Measurements from ENCODE around the gene FHOD3. TPM values are rescaled to one million over a fixed set of nuclear protein-coding genes. Genes with fewer than 3 reads are reported as not detected.

FHOD3 gene
- total RNA-seq, 2 donors from 2014 or later, result 2.8 to 3.1 TPM

- Histone ChIP-seq H3K27ac (ENCODE audit: low read depth, low read length) (no peak overlapping the region), H3K36me3 (ENCODE audit: control insufficient read depth, insufficient read depth, low read length) (no peaks in the 10 kb centered on the region), H3K9ac (ENCODE audit: extremely low read depth, low read length, poor library complexity, severe bottlenecking) (no peak overlapping the region), H3K27me3 (ENCODE audit: control insufficient read depth, insufficient read depth, low read length, poor library complexity, severe bottlenecking) (no peaks in the 10 kb centered on the region), H3K4me1 (ENCODE audit: control insufficient read depth, insufficient read depth, low read length) (no peaks in the 10 kb centered on the region), H3K9me3 (ENCODE audit: control insufficient read depth, low read length) (no peaks in the 10 kb centered on the region), H3K4me3 (ENCODE audit: low read length) (no peak overlapping the region)
- TF ChIP-seq CTCF (conservative IDR thresholded peaks at IDR 0.05), result no peak
- H3K36me3 Mint-ChIP-seq (ENCODE audit: low read depth), result no peaks in the 10 kb centered on the region
- no peak overlapping the region for H3K27ac Mint-ChIP-seq
- no peaks in the 10 kb centered on the region for H3K4me1 Mint-ChIP-seq
- peak; percentile 17 for DNase-seq
- H3K9me3 Mint-ChIP-seq, result peaks cover 13% of the 10 kb centered on the region
- WGBS, 2 experiments (ENCODE audit: insufficient coverage in 1 of 2, insufficient read length in 1 of 2), result 100% methylated on average over 1 of the region's 1 CpG; no CpG with 5 or more reads in 1 of the 2 experiments
- H3K27me3 Mint-ChIP-seq (ENCODE audit: insufficient read depth), result peaks cover 10% of the 10 kb centered on the region
- no peak overlapping the region for H3K4me3 Mint-ChIP-seq
Observed at GRCh38 chr18:36322408-36322728, 24.9 kb downstream of the FHOD3 start.

GRCh38 chr18:36322734-36323133 lies 25.2 kb downstream of the FHOD3 start:
- no peak for DNase-seq
- no peak for TF ChIP-seq CTCF (conservative IDR thresholded peaks at IDR 0.05)
- no peak overlapping the region for H3K9ac ChIP-seq (ENCODE audit: extremely low read depth, low read length, poor library complexity, severe bottlenecking)
- WGBS, 2 experiments (ENCODE audit: insufficient coverage in 1 of 2, insufficient read length in 1 of 2), result 90 to 92% methylated on average over 4 of the region's 4 CpGs
- no peak overlapping the region for H3K27ac ChIP-seq (ENCODE audit: low read depth, low read length)
- no peaks in the 10 kb centered on the region for H3K36me3 Mint-ChIP-seq (ENCODE audit: low read depth)
- no peaks in the 10 kb centered on the region for H3K4me1 Mint-ChIP-seq
- no peaks in the 10 kb centered on the region for H3K27me3 ChIP-seq (ENCODE audit: control insufficient read depth, insufficient read depth, low read length, poor library complexity, severe bottlenecking)
- no peak overlapping the region for H3K4me3 Mint-ChIP-seq
- no peaks in the 10 kb centered on the region for H3K36me3 ChIP-seq (ENCODE audit: control insufficient read depth, insufficient read depth, low read length)
- no peaks in the 10 kb centered on the region for H3K4me1 ChIP-seq (ENCODE audit: control insufficient read depth, insufficient read depth, low read length)
- peaks cover 10% of the 10 kb centered on the region for H3K9me3 Mint-ChIP-seq
- peaks cover 10% of the 10 kb centered on the region for H3K27me3 Mint-ChIP-seq (ENCODE audit: insufficient read depth)
- H3K27ac Mint-ChIP-seq, result no peak overlapping the region
- no peak overlapping the region for H3K4me3 ChIP-seq (ENCODE audit: low read length)
- H3K9me3 ChIP-seq (ENCODE audit: control insufficient read depth, low read length), result no peaks in the 10 kb centered on the region

GRCh38 chr18:36323421-36323820 lies 25.9 kb downstream of the FHOD3 start:
- peak; percentile 24 for DNase-seq
- Histone ChIP-seq H3K9ac (ENCODE audit: extremely low read depth, low read length, poor library complexity, severe bottlenecking) (no peak overlapping the region), H3K9me3 (ENCODE audit: control insufficient read depth, low read length) (no peaks in the 10 kb centered on the region), H3K36me3 (ENCODE audit: control insufficient read depth, insufficient read depth, low read length) (no peaks in the 10 kb centered on the region), H3K27me3 (ENCODE audit: control insufficient read depth, insufficient read depth, low read length, poor library complexity, severe bottlenecking) (no peaks in the 10 kb centered on the region), H3K4me1 (ENCODE audit: control insufficient read depth, insufficient read depth, low read length) (no peaks in the 10 kb centered on the region), H3K27ac (ENCODE audit: low read depth, low read length) (no peak overlapping the region), H3K4me3 (ENCODE audit: low read length) (no peak overlapping the region)
- TF ChIP-seq CTCF (conservative IDR thresholded peaks at IDR 0.05), result no peak
- WGBS, 2 experiments (ENCODE audit: insufficient coverage in 1 of 2, insufficient read length in 1 of 2), result 80 to 92% methylated on average over 1 of the region's 1 CpG
- no peaks in the 10 kb centered on the region for H3K36me3 Mint-ChIP-seq (ENCODE audit: low read depth)
- no peak overlapping the region for H3K27ac Mint-ChIP-seq
- peaks cover 8% of the 10 kb centered on the region for H3K9me3 Mint-ChIP-seq
- no peak overlapping the region for H3K4me3 Mint-ChIP-seq
- peaks cover 10% of the 10 kb centered on the region for H3K27me3 Mint-ChIP-seq (ENCODE audit: insufficient read depth)
- no peaks in the 10 kb centered on the region for H3K4me1 Mint-ChIP-seq
